HepG2 (cell line): Measurements from ENCODE around the gene SYNDIG1.

Source experiments
- BHLHE40 ChIP-seq: IDR thresholded peaks from 2 replicates; pipeline ENCODE4 v1.6.1; 2011; ENCODE audit warnings: low read length, improper control_type of control experiment
- BRD4 ChIP-seq: sonication (generic); formaldehyde crosslinking; IDR thresholded peaks from 2 replicates; pipeline ENCODE4 v1.4.0; 2020; ENCODE audit warnings: missing genetic modification reagents
- CBX1 ChIP-seq: IDR thresholded peaks from one replicate; pipeline ENCODE4 v1.6.1; 2016; ENCODE audit warnings: antibody characterized with exemption, low read depth
- CC2D1A ChIP-seq: sonication (generic); formaldehyde crosslinking; IDR thresholded peaks from 2 replicates; pipeline ENCODE4 v1.8.1; 2023; ENCODE audit warnings: mild to moderate bottlenecking, missing genetic modification reagents
- GTF3A ChIP-seq: sonication (generic); formaldehyde crosslinking; conservative IDR thresholded peaks from 2 replicates; pipeline ENCODE4 v1.4.0; 2020; ENCODE audit warnings: mild to moderate bottlenecking, missing genetic modification reagents
- JUND ChIP-seq: sonication (generic); formaldehyde crosslinking; IDR thresholded peaks from 2 replicates; pipeline ENCODE4 v1.8.0; 2022; ENCODE audit warnings: mild to moderate bottlenecking, missing genetic modification reagents
- LBX2 ChIP-seq: sonication (generic); formaldehyde crosslinking; IDR thresholded peaks from 2 replicates; pipeline ENCODE4 v1.5.0; 2020; ENCODE audit warnings: missing genetic modification reagents, mild to moderate bottlenecking, borderline replicate concordance

- no peak for TF ChIP-seq CC2D1A
- TF ChIP-seq GTF3A: no peak
- no peak for TF ChIP-seq CBX1
- TF ChIP-seq JUND (CRISPR knock-in tag): no peak
- no peak for TF ChIP-seq LBX2 (CRISPR knock-in tag)
- TF ChIP-seq BHLHE40: no peak
- no peak for TF ChIP-seq BRD4 (CRISPR knock-in tag)
Observed at GRCh38 chr20:24519476-24519875, 50.0 kb downstream of the SYNDIG1 start.
